Measurements from ENCODE around the gene DNAJC3.

The DNAJC3 gene

DNA sequence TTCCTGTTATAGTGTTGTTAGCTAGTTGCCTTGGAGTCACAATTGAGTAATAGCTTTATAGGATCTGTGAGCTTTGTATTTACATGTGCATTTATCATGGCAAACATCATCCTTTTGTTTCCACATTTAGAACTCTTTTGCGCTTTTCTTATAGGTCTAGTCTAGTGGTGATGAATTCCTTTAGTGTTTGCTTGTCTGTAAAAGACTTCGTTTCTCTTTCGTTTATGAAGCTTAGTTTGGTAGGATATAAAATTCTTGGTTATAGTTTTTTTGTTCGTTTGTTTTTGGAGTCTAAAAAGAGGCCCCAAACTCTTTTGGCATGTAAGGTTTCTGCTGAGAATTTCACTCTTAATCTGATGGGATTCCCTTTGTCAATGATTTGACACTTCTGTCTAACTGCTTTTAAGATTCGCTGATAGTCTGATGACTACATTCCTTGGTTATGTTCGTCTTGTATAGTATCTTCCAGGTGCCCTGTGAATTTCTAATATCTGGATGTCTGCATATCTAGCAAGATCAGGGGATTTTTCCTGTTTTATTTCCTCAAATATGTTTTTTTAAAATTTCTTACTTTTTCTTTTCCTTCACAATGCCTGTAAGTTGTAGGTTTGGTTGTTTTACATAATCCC lies 20.2 kb downstream of the DNAJC3 start:
- Histone ChIP-seq H4K20me1 (ENCODE audit: insufficient read depth, low read length, poor library complexity, severe bottlenecking) (peaks cover 38% of the 10 kb centered on the region), H3F3A (ENCODE audit: low read depth) (no peaks in the 10 kb centered on the region), H3K4me2 (ENCODE audit: low read depth, low read length, poor library complexity, severe bottlenecking) (no peak overlapping the region), H3K4me1 (ENCODE audit: insufficient read depth, low read length, poor library complexity, severe bottlenecking) (no peaks in the 10 kb centered on the region), H3K79me2 (ENCODE audit: insufficient read depth, low read length) (peaks cover 20% of the 10 kb centered on the region), H3K36me3 (ENCODE audit: insufficient read depth, low read length) (no peaks in the 10 kb centered on the region), H3K27me3 (ENCODE audit: insufficient read depth, low read length, poor library complexity, severe bottlenecking) (no peaks in the 10 kb centered on the region), H3K4me3 (ENCODE audit: low read length, poor library complexity, severe bottlenecking) (no peak overlapping the region), H3K9ac (ENCODE audit: low read depth, low read length, poor library complexity, severe bottlenecking) (no peak overlapping the region), H3K9me2 (replicated peaks; ENCODE audit: low read depth, low read length) (no peaks in the 10 kb centered on the region), H2AFZ (ENCODE audit: low read length) (no peak overlapping the region), H3K9me3 (ENCODE audit: insufficient read depth, low read depth, low read length) (no peaks in the 10 kb centered on the region)
- TF ChIP-seq, protein P1, sequence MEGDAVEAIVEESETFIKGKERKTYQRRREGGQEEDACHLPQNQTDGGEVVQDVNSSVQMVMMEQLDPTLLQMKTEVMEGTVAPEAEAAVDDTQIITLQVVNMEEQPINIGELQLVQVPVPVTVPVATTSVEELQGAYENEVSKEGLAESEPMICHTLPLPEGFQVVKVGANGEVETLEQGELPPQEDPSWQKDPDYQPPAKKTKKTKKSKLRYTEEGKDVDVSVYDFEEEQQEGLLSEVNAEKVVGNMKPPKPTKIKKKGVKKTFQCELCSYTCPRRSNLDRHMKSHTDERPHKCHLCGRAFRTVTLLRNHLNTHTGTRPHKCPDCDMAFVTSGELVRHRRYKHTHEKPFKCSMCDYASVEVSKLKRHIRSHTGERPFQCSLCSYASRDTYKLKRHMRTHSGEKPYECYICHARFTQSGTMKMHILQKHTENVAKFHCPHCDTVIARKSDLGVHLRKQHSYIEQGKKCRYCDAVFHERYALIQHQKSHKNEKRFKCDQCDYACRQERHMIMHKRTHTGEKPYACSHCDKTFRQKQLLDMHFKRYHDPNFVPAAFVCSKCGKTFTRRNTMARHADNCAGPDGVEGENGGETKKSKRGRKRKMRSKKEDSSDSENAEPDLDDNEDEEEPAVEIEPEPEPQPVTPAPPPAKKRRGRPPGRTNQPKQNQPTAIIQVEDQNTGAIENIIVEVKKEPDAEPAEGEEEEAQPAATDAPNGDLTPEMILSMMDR (conservative IDR thresholded peaks at IDR 0.05; ENCODE audit: low read length): no peak
- TF ChIP-seq EZH2phosphoT487 (IDR thresholded peaks at IDR 0.05; ENCODE audit: borderline replicate concordance): no peak

DNA sequence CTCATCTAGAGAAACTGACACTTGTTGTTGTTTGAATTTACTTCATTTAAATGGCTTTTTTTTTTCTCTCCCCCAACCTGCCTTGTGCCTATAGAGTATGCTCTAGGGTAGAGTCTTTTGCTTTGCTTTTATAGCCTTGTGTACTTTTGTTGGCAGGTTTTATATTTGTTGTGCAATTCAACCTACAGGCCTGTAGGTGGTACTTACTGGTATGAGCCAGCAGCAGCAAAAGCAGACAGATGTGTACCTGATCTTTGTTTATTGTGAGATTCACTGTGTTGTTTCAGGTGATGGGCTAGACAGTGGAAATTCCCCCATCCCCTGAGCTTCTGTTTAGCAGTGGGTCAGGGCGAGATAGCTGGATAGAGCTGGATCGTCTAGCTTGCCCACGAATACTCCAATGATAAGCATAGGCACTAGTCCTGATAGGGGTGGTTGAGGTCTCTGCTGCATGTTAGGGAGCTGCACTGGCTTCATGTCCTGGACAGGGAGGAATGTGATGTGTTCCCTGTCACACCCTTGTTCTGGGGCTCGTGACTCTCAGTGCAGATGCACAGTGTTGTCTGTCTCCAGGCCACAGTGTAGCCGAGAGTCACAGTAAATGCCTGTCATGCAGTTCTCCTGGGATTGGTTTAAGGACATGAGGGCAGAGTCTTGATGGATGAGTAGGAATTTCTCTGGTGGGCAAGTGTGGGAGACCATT lies 21.3 kb downstream of the DNAJC3 start:
- Histone ChIP-seq H2AFZ (ENCODE audit: low read length) (no peak overlapping the region), H3F3A (ENCODE audit: low read depth) (no peaks in the 10 kb centered on the region), H3K4me3 (ENCODE audit: low read length, poor library complexity, severe bottlenecking) (no peak overlapping the region), H3K9me2 (replicated peaks; ENCODE audit: low read depth, low read length) (no peaks in the 10 kb centered on the region), H3K36me3 (ENCODE audit: insufficient read depth, low read length) (no peaks in the 10 kb centered on the region), H3K79me2 (ENCODE audit: insufficient read depth, low read length) (peaks cover 29% of the 10 kb centered on the region), H4K20me1 (ENCODE audit: insufficient read depth, low read length, poor library complexity, severe bottlenecking) (peaks cover 41% of the 10 kb centered on the region), H3K4me1 (ENCODE audit: insufficient read depth, low read length, poor library complexity, severe bottlenecking) (peaks cover 2% of the 10 kb centered on the region), H3K9me3 (ENCODE audit: insufficient read depth, low read depth, low read length) (no peaks in the 10 kb centered on the region), H3K4me2 (ENCODE audit: low read depth, low read length, poor library complexity, severe bottlenecking) (no peak overlapping the region), H3K9ac (ENCODE audit: low read depth, low read length, poor library complexity, severe bottlenecking) (no peak overlapping the region), H3K27me3 (ENCODE audit: insufficient read depth, low read length, poor library complexity, severe bottlenecking) (no peaks in the 10 kb centered on the region)
- TF ChIP-seq, protein P1 (conservative IDR thresholded peaks at IDR 0.05; ENCODE audit: low read length): peak; percentile 45
- no peak for TF ChIP-seq EZH2phosphoT487 (IDR thresholded peaks at IDR 0.05; ENCODE audit: borderline replicate concordance)

DNA sequence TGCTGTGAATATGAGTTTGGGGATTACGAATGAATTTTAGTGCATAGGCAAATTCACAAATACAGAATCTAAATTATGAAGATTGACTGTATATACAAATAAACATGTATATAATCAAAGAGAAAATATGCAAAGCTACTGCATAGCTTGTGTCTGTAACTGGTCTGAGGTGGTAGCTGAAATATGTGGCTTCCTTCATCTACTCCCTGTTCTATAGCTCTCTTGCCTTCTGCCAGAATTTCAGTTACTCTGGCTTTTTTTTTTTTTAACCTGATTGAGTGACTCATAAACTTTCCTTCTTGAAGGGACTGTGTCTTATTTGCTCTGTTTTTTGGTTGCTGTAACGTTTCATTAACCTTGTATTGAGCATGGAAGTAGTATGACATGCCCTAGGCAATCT lies 26.6 kb downstream of the DNAJC3 start:
- H3F3A ChIP-seq (ENCODE audit: low read depth): no peaks in the 10 kb centered on the region
- no peaks in the 10 kb centered on the region for H3K36me3 ChIP-seq (ENCODE audit: insufficient read depth, low read length)
- H3K9me3 ChIP-seq (ENCODE audit: insufficient read depth, low read depth, low read length): no peaks in the 10 kb centered on the region
- H4K20me1 ChIP-seq (ENCODE audit: insufficient read depth, low read length, poor library complexity, severe bottlenecking): peaks cover 63% of the 10 kb centered on the region
- no peaks in the 10 kb centered on the region for H3K9me2 ChIP-seq (replicated peaks; ENCODE audit: low read depth, low read length)
- H3K4me3 ChIP-seq (ENCODE audit: low read length, poor library complexity, severe bottlenecking): no peak overlapping the region
- H3K4me2 ChIP-seq (ENCODE audit: low read depth, low read length, poor library complexity, severe bottlenecking): no peak overlapping the region
- H3K9ac ChIP-seq (ENCODE audit: low read depth, low read length, poor library complexity, severe bottlenecking): no peak overlapping the region
- TF ChIP-seq EZH2phosphoT487 (IDR thresholded peaks at IDR 0.05; ENCODE audit: borderline replicate concordance): no peak
- TF ChIP-seq, protein P1 (conservative IDR thresholded peaks at IDR 0.05; ENCODE audit: low read length): no peak
- H2AFZ ChIP-seq (ENCODE audit: low read length): no peak overlapping the region
- H3K79me2 ChIP-seq (ENCODE audit: insufficient read depth, low read length): peaks cover 80% of the 10 kb centered on the region
- H3K4me1 ChIP-seq (ENCODE audit: insufficient read depth, low read length, poor library complexity, severe bottlenecking): peaks cover 35% of the 10 kb centered on the region
- H3K27me3 ChIP-seq (ENCODE audit: insufficient read depth, low read length, poor library complexity, severe bottlenecking): no peaks in the 10 kb centered on the region
